Kidney (tissue), 14 donors: ENCODE data around the gene BOD1L1. TPM values are rescaled to one million over a fixed set of nuclear protein-coding genes. Genes with fewer than 3 reads are reported as not detected.

ENCODE experiments used
- DNase-seq, 5 donors: peaks; one replicate each; pipeline ENCODE4 v3.0.0-alpha.2; 2013 to 2020
- FAIRE-seq: peaks from 2 replicates; lab custom pipeline; 2012; peaks lifted over from hg19 to GRCh38; lab: Jason Lieb, UNC
- H3K27ac ChIP-seq, 2 donors: one replicate each; pipeline ENCODE4 v1.7.0; 2013; ENCODE audit warnings: low read depth in 2 of 2, low read length in 2 of 2, inconsistent platforms in 1 of 2
- H3K27me3 ChIP-seq: one replicate; pipeline ENCODE4 v1.7.1; 2013; ENCODE audit warnings: low read length, inconsistent platforms; ENCODE audit not compliant: control insufficient read depth, insufficient read depth
- H3K36me3 ChIP-seq, 3 donors: one replicate each; pipeline versions ENCODE4 v1.7.0 to v1.7.1; 2013; ENCODE audit warnings: low read length in 3 of 3, control low read depth in 1 of 3, inconsistent platforms in 1 of 3; ENCODE audit not compliant: insufficient read depth in 3 of 3, control insufficient read depth in 2 of 3
- H3K4me1 ChIP-seq, 3 donors: one replicate each; pipeline versions ENCODE4 v1.7.0 to v1.7.1; 2013; ENCODE audit warnings: low read length in 3 of 3, inconsistent platforms in 1 of 3, low read depth in 1 of 3; ENCODE audit not compliant: control insufficient read depth in 2 of 3, insufficient read depth in 2 of 3
- H3K4me3 ChIP-seq, 3 donors: one replicate each; pipeline versions ENCODE4 v1.7.0 to v1.8.1; 2013; ENCODE audit warnings: low read length in 3 of 3, control low read depth in 1 of 3, inconsistent platforms in 1 of 3
- H3K9ac ChIP-seq, 3 donors: one replicate each; pipeline versions ENCODE4 v1.7.0 to v1.7.1; 2013; ENCODE audit warnings: low read length in 3 of 3, control low read depth in 1 of 3, inconsistent platforms in 1 of 3
- H3K9me3 ChIP-seq, 3 donors: one replicate each; pipeline versions ENCODE4 v1.7.0 to v1.7.1; 2013; ENCODE audit warnings: low read length in 3 of 3, control low read depth in 1 of 3, inconsistent platforms in 1 of 3; ENCODE audit not compliant: control insufficient read depth in 2 of 3, insufficient read depth in 1 of 3
- intact Hi-C: fragments of 100-400 bp; cut with DNase I; formaldehyde crosslinking; loops from one replicate; pipeline ENCODE4 v1.11.1; 2022
- polyA plus RNA-seq: library from polyadenylated mRNA; stranded (reverse); fragments of 350-450 nt; fragmentation: Illumina TruSeq; extraction: RNeasy Lipid Tissue Mini Kit (QIAGEN cat#74804); gene quantifications from one replicate; pipeline ENCODE4 v1.2.3, GENCODE V29; 2014; ENCODE audit warnings: low read depth, low replicate concordance; ENCODE audit not compliant: insufficient read depth
- total RNA-seq: library from RNA; stranded (reverse); fragmentation: NEBNext Ultra II Directional; extraction: Animal tissue kit (Norgen Biotek cat#: 25700); gene quantifications from one replicate; pipeline ENCODE4 v1.2.1, GENCODE V29; 2021
- TF ChIP-seq, protein P1 (sequence below): IDR thresholded peaks from 3 replicates; pipeline ENCODE4 v1.5.1; 2012; ENCODE audit warnings: mild to moderate bottlenecking, moderate library complexity, borderline replicate concordance; ENCODE audit not compliant: insufficient read depth; ENCODE audit errors: extremely low read depth
- donor health status: control.
- donor health status: control.
- donor health status: control.
- donor health status: control.
- donor health status: control.
- donor health status: DM: yes; HTN: yes; CAD: no.
- donor health status: Normal renal cell carcinoma (clear cell type).

Gene BOD1L1
- total and polyA plus RNA-seq, 2 donors from 2014 or later, result 9.0 to 45.6 TPM

DNA sequence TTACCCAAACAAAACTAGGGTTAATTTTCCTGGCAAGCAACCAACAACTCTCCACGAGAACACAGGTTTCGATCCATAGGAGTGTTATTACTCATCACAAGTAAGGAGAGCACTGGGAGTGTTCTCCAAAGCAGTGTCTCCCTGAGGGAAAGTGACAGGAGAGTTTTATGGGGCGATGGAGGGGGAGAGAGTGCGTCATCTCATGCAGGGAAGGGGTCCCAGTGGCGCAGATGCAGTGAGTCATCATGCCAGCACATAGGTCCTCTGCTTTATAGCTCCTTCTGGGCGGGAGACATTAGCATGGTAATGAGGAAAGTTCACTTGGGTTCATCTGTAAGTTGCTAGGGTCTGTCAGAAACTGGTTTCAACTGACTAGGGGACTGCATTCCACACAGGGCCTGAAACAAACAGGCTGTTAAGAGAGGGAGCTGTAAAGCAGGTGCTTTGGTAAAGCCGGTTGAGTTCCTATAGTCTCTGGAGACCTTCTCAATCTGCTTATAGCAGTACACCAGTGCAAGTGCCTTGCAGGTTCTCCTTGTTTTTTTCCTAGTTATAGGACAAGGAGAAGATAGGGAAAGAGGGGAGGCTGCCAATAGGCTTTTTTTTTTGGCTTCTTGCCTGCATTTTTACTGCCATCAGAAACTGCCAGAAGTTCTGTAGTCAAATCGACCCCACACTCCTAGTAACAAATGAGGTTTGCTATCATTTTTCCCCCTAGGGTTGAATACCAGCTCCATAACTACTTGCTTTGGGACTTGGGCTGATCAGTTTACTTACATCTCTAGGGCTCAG lies 12.8 kb upstream of the BOD1L1 start:
- intact Hi-C loops, result no loop called here

GRCh38 chr4:13635286-13635799 lies 7.8 kb upstream of the BOD1L1 start:
- intact Hi-C loops, result no loop called here
- no peak overlapping the region for H3K4me3 ChIP-seq
- H3K9ac ChIP-seq, result no peak overlapping the region
- no peak for DNase-seq
- TF ChIP-seq, protein P1, sequence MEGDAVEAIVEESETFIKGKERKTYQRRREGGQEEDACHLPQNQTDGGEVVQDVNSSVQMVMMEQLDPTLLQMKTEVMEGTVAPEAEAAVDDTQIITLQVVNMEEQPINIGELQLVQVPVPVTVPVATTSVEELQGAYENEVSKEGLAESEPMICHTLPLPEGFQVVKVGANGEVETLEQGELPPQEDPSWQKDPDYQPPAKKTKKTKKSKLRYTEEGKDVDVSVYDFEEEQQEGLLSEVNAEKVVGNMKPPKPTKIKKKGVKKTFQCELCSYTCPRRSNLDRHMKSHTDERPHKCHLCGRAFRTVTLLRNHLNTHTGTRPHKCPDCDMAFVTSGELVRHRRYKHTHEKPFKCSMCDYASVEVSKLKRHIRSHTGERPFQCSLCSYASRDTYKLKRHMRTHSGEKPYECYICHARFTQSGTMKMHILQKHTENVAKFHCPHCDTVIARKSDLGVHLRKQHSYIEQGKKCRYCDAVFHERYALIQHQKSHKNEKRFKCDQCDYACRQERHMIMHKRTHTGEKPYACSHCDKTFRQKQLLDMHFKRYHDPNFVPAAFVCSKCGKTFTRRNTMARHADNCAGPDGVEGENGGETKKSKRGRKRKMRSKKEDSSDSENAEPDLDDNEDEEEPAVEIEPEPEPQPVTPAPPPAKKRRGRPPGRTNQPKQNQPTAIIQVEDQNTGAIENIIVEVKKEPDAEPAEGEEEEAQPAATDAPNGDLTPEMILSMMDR, result no peak
- FAIRE-seq, result no peak
- no peaks in the 10 kb centered on the region for H3K36me3 ChIP-seq
- no peaks in the 10 kb centered on the region for H3K9me3 ChIP-seq
- no peaks in the 10 kb centered on the region for H3K4me1 ChIP-seq
- no peaks in the 10 kb centered on the region for H3K27me3 ChIP-seq
- no peak overlapping the region for H3K27ac ChIP-seq

More for the DNA sequence above, 12.8 kb upstream of the BOD1L1 start:
- FAIRE-seq (no peak), DNase-seq (peak in 4 of 5 donors; percentile 60 to 87 (median 76))
- H3K9ac ChIP-seq, result no peak overlapping the region
- TF ChIP-seq, protein P1, result no peak
- no peaks in the 10 kb centered on the region for H3K27me3 ChIP-seq
- H3K9me3 ChIP-seq, result no peaks in the 10 kb centered on the region
- H3K27ac ChIP-seq, result peak overlapping the region; percentile 56 to 58
- H3K4me1 ChIP-seq, result peaks cover 0 to 5% (median 0%) of the 10 kb centered on the region in 3 donors
- no peaks in the 10 kb centered on the region for H3K36me3 ChIP-seq
- peak overlapping the region in 1 of 3 donors; percentile 1 for H3K4me3 ChIP-seq

GRCh38 chr4:13633671-13634070 lies 6.1 kb upstream of the BOD1L1 start:
- intact Hi-C loops, result no loop called here
- FAIRE-seq, result no peak

More at GRCh38 chr4:13633671-13634070, 6.1 kb upstream of the BOD1L1 start:
- Histone ChIP-seq H3K4me1 (no peaks in the 10 kb centered on the region), H3K27me3 (no peaks in the 10 kb centered on the region), H3K9me3 (no peaks in the 10 kb centered on the region), H3K9ac (no peak overlapping the region), H3K27ac (no peak overlapping the region), H3K36me3 (no peaks in the 10 kb centered on the region), H3K4me3 (no peak overlapping the region)
- TF ChIP-seq, protein P1, result no peak
- no peak for DNase-seq
